GM23338 (cell line): Measurements from ENCODE around the gene LAMB3. TPM values are rescaled to one million over a fixed set of nuclear protein-coding genes. Genes with fewer than 3 reads are reported as not detected.

Source experiments
- ATAC-seq: fragments of 200-7000 bp; cut with Tn5 transposase; 3 replicates; pipeline ENCODE4 v1.9.1; 2020
- DNase-seq: peaks from one replicate; pipeline ENCODE4 v3.0.0-alpha.2; 2015; ENCODE audit warnings: low spot score
- H2AFZ ChIP-seq: fragments of 200-600 bp; sonication (generic); 2 replicates; pipeline ENCODE4 v1.8.0; 2016; ENCODE audit warnings: antibody characterized with exemption, mild to moderate bottlenecking, moderate library complexity
- H3F3A ChIP-seq: fragments of 200-600 bp; sonication (generic); replicated peaks from 2 replicates; pipeline ENCODE4 v1.8.0; 2017; ENCODE audit warnings: antibody characterized with exemption, mixed run types, low read depth
- H3K27ac ChIP-seq: fragments of 200-600 bp; sonication (generic); 2 replicates; pipeline ENCODE4 v1.6.1; 2016; ENCODE audit warnings: low read depth
- H3K27me3 ChIP-seq: fragments of 200-600 bp; sonication (generic); 2 replicates; pipeline ENCODE4 v1.8.0; 2016; ENCODE audit warnings: mild to moderate bottlenecking, mixed run types, moderate library complexity; ENCODE audit not compliant: insufficient read depth
- H3K36me3 ChIP-seq: fragments of 200-600 bp; sonication (generic); 2 replicates; pipeline ENCODE4 v1.8.0; 2016; ENCODE audit warnings: mild to moderate bottlenecking; ENCODE audit not compliant: insufficient read depth
- H3K4me1 ChIP-seq: fragments of 200-600 bp; sonication (generic); 2 replicates; pipeline ENCODE4 v1.8.0; 2016; ENCODE audit warnings: mild to moderate bottlenecking, moderate library complexity; ENCODE audit not compliant: insufficient read depth
- H3K4me2 ChIP-seq: fragments of 200-600 bp; sonication (generic); 2 replicates; pipeline ENCODE4 v1.7.1; 2017; ENCODE audit warnings: mixed run types
- H3K4me3 ChIP-seq: fragments of 200-600 bp; sonication (generic); 2 replicates; pipeline ENCODE4 v1.6.1; 2016; ENCODE audit warnings: mixed run types
- H3K79me2 ChIP-seq: fragments of 200-600 bp; sonication (generic); replicated peaks from 2 replicates; pipeline ENCODE4 v1.8.0; 2017; ENCODE audit warnings: mild to moderate bottlenecking; ENCODE audit not compliant: insufficient read depth
- H3K9me2 ChIP-seq: fragments of 200-600 bp; sonication (generic); 2 replicates; pipeline ENCODE4 v1.8.0; 2017; ENCODE audit not compliant: insufficient read depth
- H4K20me1 ChIP-seq: fragments of 200-600 bp; sonication (generic); replicated peaks from 2 replicates; pipeline ENCODE4 v1.8.0; 2017; ENCODE audit warnings: mild to moderate bottlenecking; ENCODE audit not compliant: insufficient read depth
- H3K27ac Mint-ChIP-seq: 2 replicates; pipeline ENCODE4 v1.8.0; 2020; ENCODE audit warnings: inconsistent platforms, mild to moderate bottlenecking, moderate library complexity, mixed read lengths
- H3K27me3 Mint-ChIP-seq: 3 replicates; pipeline ENCODE4 v1.8.0; 2022; ENCODE audit warnings: low read depth, mild to moderate bottlenecking, moderate library complexity, mixed read lengths, inconsistent platforms; ENCODE audit not compliant: insufficient read depth, poor library complexity
- H3K36me3 Mint-ChIP-seq: 3 replicates; pipeline ENCODE4 v1.8.0; 2021; ENCODE audit warnings: low read depth, mild to moderate bottlenecking, inconsistent platforms, moderate library complexity, mixed read lengths
- H3K4me1 Mint-ChIP-seq: 3 replicates; pipeline ENCODE4 v1.8.0; 2020; ENCODE audit warnings: mild to moderate bottlenecking, inconsistent platforms, mixed read lengths
- H3K4me3 Mint-ChIP-seq: 3 replicates; pipeline ENCODE4 v1.8.0; 2021; ENCODE audit warnings: moderate library complexity, mild to moderate bottlenecking, inconsistent platforms, mixed read lengths
- H3K9me3 Mint-ChIP-seq: 3 replicates; pipeline ENCODE4 v1.8.0; 2020; ENCODE audit warnings: moderate library complexity, mild to moderate bottlenecking, inconsistent platforms, mixed read lengths
- ETS1 ChIP-seq: IDR thresholded peaks from 2 replicates; pipeline ENCODE4 v1.6.1; 2016; ENCODE audit warnings: antibody characterized with exemption
- JUNB ChIP-seq: IDR thresholded peaks from one replicate; pipeline ENCODE4 v1.6.1; 2016; ENCODE audit warnings: antibody characterized with exemption; ENCODE audit not compliant: unreplicated experiment
- ZNF331 ChIP-seq: fragments of 250-450 bp; sonication (Bioruptor Pico); IDR thresholded peaks from 2 replicates; pipeline ENCODE4 v1.5.0; 2020; ENCODE audit warnings: low read depth, mild to moderate bottlenecking, moderate library complexity
- ZNF462 ChIP-seq: fragments of 250-450 bp; sonication (Bioruptor Pico); IDR thresholded peaks from 2 replicates; pipeline ENCODE4 v1.5.0; 2020; ENCODE audit warnings: mild to moderate bottlenecking, moderate library complexity
- polyA plus RNA-seq: library from polyadenylated mRNA; unstranded; fragments of >200 nt; fragmentation: Nextera tagmentation; extraction: Ambion mirVana; gene quantifications from 2 replicates; pipeline ENCODE4 v1.2.1, GENCODE V29; 2016
- total RNA-seq: library from RNA; depleted of rRNA; stranded (reverse); fragments of >200 nt; shearing (Covaris generic); gene quantifications from 2 replicates; pipeline ENCODE4 v1.2.3, GENCODE V29; 2014

The LAMB3 gene
- total and polyA plus RNA-seq, 2 experiments from 2014 or later: 0.05 to 0.52 TPM

- TF ChIP-seq ZNF462: no peak
- no peak for TF ChIP-seq ZNF331 (CRISPR knock-in tag)
- no peak for TF ChIP-seq JUNB
Measured at GRCh38 chr1:209617047-209617673, 35.1 kb downstream of the LAMB3 start (continued).

GRCh38 chr1:209616366-209617046, 35.7 kb downstream of the LAMB3 start:
- Histone ChIP-seq H3K27me3 (no peaks in the 10 kb centered on the region), H3K27ac (no peak overlapping the region), H3F3A (no peaks in the 10 kb centered on the region), H4K20me1 (no peaks in the 10 kb centered on the region), H3K4me2 (no peak overlapping the region), H3K4me1 (no peaks in the 10 kb centered on the region), H3K9me2 (no peaks in the 10 kb centered on the region), H2AFZ (no peak overlapping the region), H3K79me2 (no peaks in the 10 kb centered on the region), H3K4me3 (no peak overlapping the region), H3K36me3 (no peaks in the 10 kb centered on the region)
- Mint-ChIP-seq H3K4me3 (no peak overlapping the region), H3K36me3 (no peaks in the 10 kb centered on the region; the same call in 2 of the 3 replicates), H3K27ac (no peak overlapping the region), H3K27me3 (peaks cover 10% of the 10 kb centered on the region), H3K4me1 (peaks cover 3% of the 10 kb centered on the region; the same call in 1 of the 3 replicates), H3K9me3 (no peaks in the 10 kb centered on the region)
- ATAC-seq: no peak
- DNase-seq: no peak
- TF ChIP-seq ETS1 (no peak), ZNF462 (no peak)
